Measurements from ENCODE around the gene ITPR1.

DNA sequence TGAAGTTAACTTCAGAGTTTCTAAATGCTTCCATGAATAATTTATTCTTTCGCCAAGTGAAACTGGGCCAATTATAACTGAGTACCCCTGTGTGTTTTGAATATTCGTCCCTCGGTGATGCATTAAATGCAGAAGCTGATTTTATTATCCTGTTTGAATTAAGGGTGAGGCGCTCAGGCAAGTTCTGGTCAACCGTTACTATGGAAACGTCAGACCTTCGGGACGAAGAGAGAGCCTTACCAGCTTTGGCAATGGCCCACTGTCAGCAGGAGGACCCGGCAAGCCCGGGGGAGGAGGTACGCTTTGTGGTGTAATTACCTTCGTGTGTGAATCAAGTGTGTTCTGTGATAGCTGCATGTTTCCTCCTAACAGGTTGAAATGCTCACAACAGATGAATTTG lies 239.8 kb downstream of the ITPR1 start:
- TF ChIP-seq, protein P1, sequence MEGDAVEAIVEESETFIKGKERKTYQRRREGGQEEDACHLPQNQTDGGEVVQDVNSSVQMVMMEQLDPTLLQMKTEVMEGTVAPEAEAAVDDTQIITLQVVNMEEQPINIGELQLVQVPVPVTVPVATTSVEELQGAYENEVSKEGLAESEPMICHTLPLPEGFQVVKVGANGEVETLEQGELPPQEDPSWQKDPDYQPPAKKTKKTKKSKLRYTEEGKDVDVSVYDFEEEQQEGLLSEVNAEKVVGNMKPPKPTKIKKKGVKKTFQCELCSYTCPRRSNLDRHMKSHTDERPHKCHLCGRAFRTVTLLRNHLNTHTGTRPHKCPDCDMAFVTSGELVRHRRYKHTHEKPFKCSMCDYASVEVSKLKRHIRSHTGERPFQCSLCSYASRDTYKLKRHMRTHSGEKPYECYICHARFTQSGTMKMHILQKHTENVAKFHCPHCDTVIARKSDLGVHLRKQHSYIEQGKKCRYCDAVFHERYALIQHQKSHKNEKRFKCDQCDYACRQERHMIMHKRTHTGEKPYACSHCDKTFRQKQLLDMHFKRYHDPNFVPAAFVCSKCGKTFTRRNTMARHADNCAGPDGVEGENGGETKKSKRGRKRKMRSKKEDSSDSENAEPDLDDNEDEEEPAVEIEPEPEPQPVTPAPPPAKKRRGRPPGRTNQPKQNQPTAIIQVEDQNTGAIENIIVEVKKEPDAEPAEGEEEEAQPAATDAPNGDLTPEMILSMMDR (conservative IDR thresholded peaks at IDR 0.05; ENCODE audit: low read depth, low read length), result no peak
- no peak for TF ChIP-seq EZH2 (IDR thresholded peaks at IDR 0.05; ENCODE audit: low read length, unreplicated experiment)
